Hepatocyte (in vitro differentiated cells): ENCODE results near the gene ZC3H4. TPM values are rescaled to one million over a fixed set of nuclear protein-coding genes. Genes with fewer than 3 reads are reported as not detected.
"Not testable (repeated sequence)": the region's sequence is repeated elsewhere in the genome, so short reads cannot be mapped to it uniquely, and the experiment has no call there.

Source experiments
- DNase-seq: peaks from one replicate; pipeline ENCODE4 v3.0.0-alpha.2; 2016; ENCODE audit warnings: low spot score
- H2AFZ ChIP-seq: fragments of 200-600 bp; sonication (generic); 2 replicates; pipeline ENCODE4 v1.6.0; 2016; ENCODE audit warnings: antibody characterized with exemption, mild to moderate bottlenecking
- H3K27ac ChIP-seq: fragments of 200-600 bp; sonication (generic); 2 replicates; pipeline ENCODE4 v1.5.1; 2016; ENCODE audit warnings: mild to moderate bottlenecking
- H3K27me3 ChIP-seq: fragments of 200-600 bp; sonication (generic); 2 replicates; pipeline ENCODE4 v1.6.1; 2016
- H3K36me3 ChIP-seq: fragments of 200-600 bp; sonication (generic); replicated peaks from 2 replicates; pipeline ENCODE4 v1.5.1; 2016; ENCODE audit warnings: low read depth; ENCODE audit not compliant: insufficient read depth
- H3K4me1 ChIP-seq: fragments of 200-600 bp; sonication (generic); 2 replicates; pipeline ENCODE4 v1.5.1; 2016; ENCODE audit warnings: mild to moderate bottlenecking, moderate library complexity; ENCODE audit not compliant: insufficient read depth
- H3K4me2 ChIP-seq: fragments of 200-600 bp; sonication (generic); 2 replicates; pipeline ENCODE4 v1.6.0; 2016
- H3K4me3 ChIP-seq: fragments of 200-600 bp; sonication (generic); 2 replicates; pipeline ENCODE4 v1.5.1; 2016; ENCODE audit warnings: mild to moderate bottlenecking
- H3K79me2 ChIP-seq: fragments of 200-600 bp; sonication (generic); 2 replicates; pipeline ENCODE4 v1.6.0; 2017; ENCODE audit warnings: mild to moderate bottlenecking
- H3K9me2 ChIP-seq: fragments of 200-600 bp; sonication (generic); replicated peaks from 2 replicates; pipeline ENCODE4 v1.6.0; 2017; ENCODE audit warnings: mild to moderate bottlenecking; ENCODE audit not compliant: insufficient read depth
- H3K9me3 ChIP-seq: fragments of 200-600 bp; sonication (generic); 2 replicates; pipeline ENCODE4 v1.5.1; 2016; ENCODE audit warnings: low read depth, mild to moderate bottlenecking
- H4K20me1 ChIP-seq: fragments of 200-600 bp; sonication (generic); 2 replicates; pipeline ENCODE4 v1.6.0; 2016; ENCODE audit warnings: mild to moderate bottlenecking; ENCODE audit not compliant: insufficient read depth, poor library complexity, severe bottlenecking
- CTCF ChIP-seq: fragments of 200-600 bp; sonication (generic); IDR thresholded peaks from 2 replicates; pipeline ENCODE4 v1.5.1; 2016; ENCODE audit warnings: antibody characterized with exemption, mild to moderate bottlenecking; ENCODE audit not compliant: poor library complexity
- EZH2 ChIP-seq: fragments of 200-600 bp; sonication (generic); IDR thresholded peaks from 2 replicates; pipeline ENCODE4 v1.6.1; 2016; ENCODE audit warnings: antibody characterized with exemption, mild to moderate bottlenecking, borderline replicate concordance
- EZH2phosphoT487 ChIP-seq: fragments of 200-600 bp; sonication (generic); IDR thresholded peaks from one replicate; pipeline ENCODE4 v1.6.1; 2018; ENCODE audit warnings: antibody characterized with exemption, mild to moderate bottlenecking, low read depth, moderate library complexity; ENCODE audit not compliant: unreplicated experiment, severe bottlenecking
- WGBS: methylation state at CpG from one replicate; pipeline ENCODE4 v1.1.6; 2016; ENCODE audit warnings: low lambda C conversion rate; ENCODE audit errors: missing lambda C conversion rate; 5-methylcytosine and 5-hydroxymethylcytosine counted together
- polyA plus RNA-seq: library from polyadenylated mRNA; unstranded; fragments of >200 nt; fragmentation: Nextera tagmentation; extraction: Ambion mirVana; gene quantifications from 2 replicates; pipeline ENCODE4 v1.2.1, GENCODE V29; 2016
- total RNA-seq: library from RNA; depleted of rRNA; stranded (reverse); fragments of >200 nt; gene quantifications from 2 replicates; pipeline ENCODE4 v1.2.3, GENCODE V29; 2014

The ZC3H4 gene
- total and polyA plus RNA-seq, 2 experiments from 2014 or later, result 4.3 to 13.1 TPM

GRCh38 chr19:47105874-47106273 is 7.7 kb downstream of the ZC3H4 start:
- Histone ChIP-seq H2AFZ (no peak overlapping the region), H4K20me1 (peaks cover 2% of the 10 kb centered on the region), H3K4me2 (no peak overlapping the region), H3K27me3 (no peaks in the 10 kb centered on the region), H3K79me2 (peaks cover 91% of the 10 kb centered on the region), H3K4me3 (no peak overlapping the region), H3K4me1 (peaks cover 45% of the 10 kb centered on the region), H3K9me2 (no peaks in the 10 kb centered on the region), H3K36me3 (no peaks in the 10 kb centered on the region), H3K27ac (peak overlapping the region; percentile 98), H3K9me3 (no peaks in the 10 kb centered on the region)
- no peak for DNase-seq
- TF ChIP-seq EZH2 (no peak), EZH2phosphoT487 (no peak), CTCF (no peak)
- 77% methylated on average over 2 of the region's 2 CpGs for WGBS

GRCh38 chr19:47104680-47105079 is 8.9 kb downstream of the ZC3H4 start:
- TF ChIP-seq EZH2phosphoT487, result no peak
- TF ChIP-seq CTCF, result no peak
- no peak for TF ChIP-seq EZH2
- H3K4me3 ChIP-seq, result no peak overlapping the region
- H3K27ac ChIP-seq, result no peak overlapping the region
- peaks cover 3% of the 10 kb centered on the region for H4K20me1 ChIP-seq
- no peaks in the 10 kb centered on the region for H3K27me3 ChIP-seq
- H3K9me2 ChIP-seq, result no peaks in the 10 kb centered on the region
- WGBS, result 90% methylated on average over 9 of the region's 9 CpGs
- H3K4me1 ChIP-seq, result peaks cover 43% of the 10 kb centered on the region
- H3K79me2 ChIP-seq, result peaks cover 91% of the 10 kb centered on the region
- no peaks in the 10 kb centered on the region for H3K9me3 ChIP-seq
- no peak overlapping the region for H3K4me2 ChIP-seq
- no peaks in the 10 kb centered on the region for H3K36me3 ChIP-seq
- no peak overlapping the region for H2AFZ ChIP-seq
- no peak for DNase-seq

DNA sequence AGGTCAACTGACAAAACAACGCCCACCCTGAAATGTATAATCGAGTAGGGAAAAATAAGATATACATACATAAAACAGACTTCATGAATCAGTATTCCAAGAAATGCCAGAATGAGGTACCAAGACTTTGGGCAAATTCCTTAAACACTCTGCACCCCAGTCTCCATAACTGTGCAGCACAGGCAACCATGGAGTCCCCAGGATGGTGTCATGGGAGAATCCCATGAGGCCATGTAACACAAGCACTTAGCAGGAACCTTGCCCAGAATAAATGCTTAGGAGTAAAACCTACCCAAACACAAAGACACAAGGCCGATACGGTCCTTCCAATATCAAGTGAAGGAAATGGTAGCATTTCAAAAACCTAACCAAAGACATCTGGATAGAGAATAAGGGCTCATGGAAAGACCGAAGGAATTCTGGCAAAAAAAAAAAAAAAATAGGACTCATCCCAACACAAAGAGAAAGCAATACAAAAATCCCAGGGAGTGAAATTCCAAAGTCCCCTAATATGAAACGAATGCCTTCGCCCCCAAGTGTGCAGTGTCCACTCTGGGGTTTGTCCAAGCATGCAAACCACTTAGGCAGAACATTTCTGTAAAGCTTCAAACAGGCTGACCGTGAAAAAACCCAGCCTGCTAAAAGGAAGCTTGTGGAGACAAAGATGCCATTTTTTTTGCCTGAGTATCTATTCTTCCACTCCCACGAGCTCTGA is 11.1 kb downstream of the ZC3H4 start:
- H3K36me3 ChIP-seq, result no peaks in the 10 kb centered on the region
- H2AFZ ChIP-seq, result no peak overlapping the region
- peaks cover 41% of the 10 kb centered on the region for H3K4me1 ChIP-seq
- peaks cover 3% of the 10 kb centered on the region for H4K20me1 ChIP-seq
- H3K4me2 ChIP-seq, result no peak overlapping the region
- TF ChIP-seq EZH2 (no peak), CTCF (no peak), EZH2phosphoT487 (no peak)
- H3K4me3 ChIP-seq, result no peak overlapping the region
- H3K9me3 ChIP-seq, result no peaks in the 10 kb centered on the region
- no peak for DNase-seq
- no peaks in the 10 kb centered on the region for H3K9me2 ChIP-seq
- no peak overlapping the region for H3K27ac ChIP-seq
- peaks cover 93% of the 10 kb centered on the region for H3K79me2 ChIP-seq
- WGBS, result 91% methylated on average over 9 of the region's 9 CpGs
- no peaks in the 10 kb centered on the region for H3K27me3 ChIP-seq

GRCh38 chr19:47101116-47101515 is 12.5 kb downstream of the ZC3H4 start:
- DNase-seq, result not testable (repeated sequence)

More at GRCh38 chr19:47101116-47101515, 12.5 kb downstream of the ZC3H4 start:
- not testable (repeated sequence) for H3K36me3 ChIP-seq, H4K20me1 ChIP-seq, H3K9me3 ChIP-seq, H3K27ac ChIP-seq, H3K27me3 ChIP-seq, H3K4me2 ChIP-seq, H2AFZ ChIP-seq, H3K9me2 ChIP-seq, H3K4me3 ChIP-seq
- H3K4me1 ChIP-seq, result peaks cover 41% of the 10 kb centered on the region
- peaks cover 99% of the 10 kb centered on the region for H3K79me2 ChIP-seq
- WGBS, result 100% methylated on average over 4 of the region's 4 CpGs
